HEK293 (cell line): ENCODE results near the gene C17orf113.
A peak's percentile ranks its signal among the peaks of the same experiment; 100 is the strongest.

Source experiments
- CTCF ChIA-PET: fragments of 350-600 bp; formaldehyde crosslinking; extraction: SDS; loops from one replicate; lab custom pipeline; 2021; ENCODE audit warnings: antibody characterized with exemption; lab: Yijun Ruan, JAX
- POLR2A ChIA-PET: fragments of 300-600 bp; formaldehyde crosslinking; extraction: SDS; loops from one replicate; lab custom pipeline; 2020; ENCODE audit warnings: antibody characterized with exemption, inconsistent platforms; lab: Yijun Ruan, JAX
- H3K27ac ChIP-seq: fragments of 200-500 bp; sonication (Bioruptor generic); 2 replicates; pipeline ENCODE4 v1.5.1; 2014; ENCODE audit warnings: low read depth, low read length, control low read depth, inconsistent platforms; ENCODE audit errors: extremely low read depth
- H3K36me3 ChIP-seq, 2 experiments: fragments of 200-500 bp in 1 of 2; sonication (Bioruptor generic) in 1 of 2; 1 replicate in 1 of 2; 2 replicates in 1 of 2; pipeline ENCODE4 v1.5.1; 2014 to 2017; ENCODE audit warnings: inconsistent platforms in 2 of 2, low read length in 2 of 2; ENCODE audit not compliant: control insufficient read depth in 2 of 2, insufficient read depth in 1 of 2
- H3K4me1 ChIP-seq: fragments of 200-500 bp; sonication (Bioruptor generic); 2 replicates; pipeline ENCODE4 v1.5.1; 2014; ENCODE audit warnings: mild to moderate bottlenecking, low read length, inconsistent platforms; ENCODE audit not compliant: control insufficient read depth, insufficient read depth
- H3K4me3 ChIP-seq: 2 replicates; pipeline ENCODE4 v1.5.1; 2011; ENCODE audit warnings: low read depth, mild to moderate bottlenecking, control low read depth, low read length, moderate library complexity
- H3K9me3 ChIP-seq: fragments of 200-500 bp; sonication (Bioruptor generic); 2 replicates; pipeline ENCODE4 v1.5.1; 2014; ENCODE audit warnings: low read depth, low read length, inconsistent platforms; ENCODE audit not compliant: control insufficient read depth, insufficient read depth
- ATF2 ChIP-seq: fragments of 450-650 bp; formaldehyde crosslinking; IDR thresholded peaks from 2 replicates; pipeline ENCODE4 v1.5.1; 2016; ENCODE audit warnings: missing biosample characterization, missing genetic modification characterization, low read depth
- GLIS1 ChIP-seq: fragments of 450-650 bp; formaldehyde crosslinking; IDR thresholded peaks from 2 replicates; pipeline ENCODE4 v1.5.1; 2016; ENCODE audit warnings: missing biosample characterization, missing genetic modification characterization
- GLIS2 ChIP-seq: fragments of 450-650 bp; formaldehyde crosslinking; IDR thresholded peaks from 2 replicates; pipeline ENCODE4 v1.5.1; 2016; ENCODE audit warnings: missing biosample characterization, missing genetic modification characterization
- OVOL3 ChIP-seq: fragments of 450-650 bp; formaldehyde crosslinking; IDR thresholded peaks from 2 replicates; pipeline ENCODE4 v1.5.1; 2016; ENCODE audit warnings: missing biosample characterization, missing genetic modification characterization
- PRDM4 ChIP-seq: fragments of 450-650 bp; formaldehyde crosslinking; IDR thresholded peaks from 2 replicates; pipeline ENCODE4 v1.5.1; 2017; ENCODE audit warnings: missing biosample characterization, missing genetic modification characterization
- SCRT1 ChIP-seq: fragments of 450-650 bp; formaldehyde crosslinking; IDR thresholded peaks from 2 replicates; pipeline ENCODE4 v1.5.1; 2016; ENCODE audit warnings: missing biosample characterization, missing genetic modification characterization, borderline replicate concordance
- SCRT2 ChIP-seq: fragments of 450-650 bp; formaldehyde crosslinking; IDR thresholded peaks from 2 replicates; pipeline ENCODE4 v1.5.1; 2016; ENCODE audit warnings: missing biosample characterization, missing genetic modification characterization
- ZBTB26 ChIP-seq: fragments of 450-650 bp; formaldehyde crosslinking; optimal IDR thresholded peaks from 2 replicates; pipeline ENCODE3; 2016; ENCODE audit warnings: missing biosample characterization, mild to moderate bottlenecking, missing genetic modification characterization
- ZBTB6 ChIP-seq: fragments of 450-650 bp; formaldehyde crosslinking; IDR thresholded peaks from 2 replicates; pipeline ENCODE4 v1.5.1; 2017; ENCODE audit warnings: missing biosample characterization, missing genetic modification characterization
- ZIC2 ChIP-seq: fragments of 450-650 bp; formaldehyde crosslinking; IDR thresholded peaks from 2 replicates; pipeline ENCODE4 v1.5.1; 2016; ENCODE audit warnings: missing biosample characterization, missing genetic modification characterization
- ZNF10 ChIP-seq: fragments of 450-650 bp; formaldehyde crosslinking; IDR thresholded peaks from 2 replicates; pipeline ENCODE4 v1.5.1; 2017; ENCODE audit warnings: missing biosample characterization, missing genetic modification characterization
- ZNF175 ChIP-seq: fragments of 450-650 bp; formaldehyde crosslinking; IDR thresholded peaks from 2 replicates; pipeline ENCODE4 v1.5.1; 2016; ENCODE audit warnings: missing biosample characterization, missing genetic modification characterization
- ZNF335 ChIP-seq: fragments of 450-650 bp; formaldehyde crosslinking; conservative IDR thresholded peaks from 2 replicates; pipeline ENCODE4 v1.5.1; 2016; ENCODE audit warnings: missing biosample characterization, missing genetic modification characterization
- ZNF362 ChIP-seq: fragments of 450-650 bp; formaldehyde crosslinking; IDR thresholded peaks from 2 replicates; pipeline ENCODE4 v1.5.1; 2016; ENCODE audit warnings: missing biosample characterization, missing genetic modification characterization
- ZNF513 ChIP-seq: fragments of 450-650 bp; IDR thresholded peaks from 2 replicates; pipeline ENCODE4 v1.5.1; 2018; ENCODE audit warnings: missing biosample characterization, missing genetic modification characterization
- ZNF548 ChIP-seq: fragments of 450-650 bp; formaldehyde crosslinking; IDR thresholded peaks from 2 replicates; pipeline ENCODE4 v1.5.1; 2016; ENCODE audit warnings: missing biosample characterization, missing genetic modification characterization
- ZNF580 ChIP-seq: fragments of 450-650 bp; formaldehyde crosslinking; IDR thresholded peaks from 2 replicates; pipeline ENCODE4 v1.5.1; 2016; ENCODE audit warnings: missing biosample characterization, missing genetic modification characterization
- ZNF585B ChIP-seq: fragments of 450-650 bp; formaldehyde crosslinking; IDR thresholded peaks from 2 replicates; pipeline ENCODE4 v1.5.1; 2016; ENCODE audit warnings: missing biosample characterization, missing genetic modification characterization
- ZNF600 ChIP-seq: fragments of 450-650 bp; formaldehyde crosslinking; IDR thresholded peaks from 2 replicates; pipeline ENCODE4 v1.5.1; 2016; ENCODE audit warnings: missing biosample characterization, missing genetic modification characterization
- ZNF623 ChIP-seq: fragments of 450-650 bp; formaldehyde crosslinking; IDR thresholded peaks from 2 replicates; pipeline ENCODE4 v1.5.1; 2016; ENCODE audit warnings: missing biosample characterization, missing genetic modification characterization
- ZNF654 ChIP-seq: fragments of 450-650 bp; formaldehyde crosslinking; IDR thresholded peaks from 2 replicates; pipeline ENCODE4 v1.5.1; 2016; ENCODE audit warnings: low read depth, missing biosample characterization, missing genetic modification characterization
- ZNF747 ChIP-seq: fragments of 450-650 bp; formaldehyde crosslinking; IDR thresholded peaks from 2 replicates; pipeline ENCODE4 v1.5.1; 2016; ENCODE audit warnings: missing biosample characterization, missing genetic modification characterization
- ZNF776 ChIP-seq: fragments of 450-650 bp; formaldehyde crosslinking; IDR thresholded peaks from 2 replicates; pipeline ENCODE4 v1.5.0; 2017; ENCODE audit warnings: missing biosample characterization, missing genetic modification characterization, borderline replicate concordance
- ZNF777 ChIP-seq: fragments of 450-650 bp; formaldehyde crosslinking; IDR thresholded peaks from 2 replicates; pipeline ENCODE4 v1.5.1; 2017; ENCODE audit warnings: missing biosample characterization, missing genetic modification characterization, borderline replicate concordance
- ZNF791 ChIP-seq: fragments of 450-650 bp; formaldehyde crosslinking; IDR thresholded peaks from 2 replicates; pipeline ENCODE4 v1.5.1; 2016; ENCODE audit warnings: missing biosample characterization, missing genetic modification characterization

Gene C17orf113

GRCh38 chr17:42097691-42098631 lies 47.6 kb upstream of the C17orf113 start, which contains the start of gene ZNF385C (continued):
- peak; percentile 66 for TF ChIP-seq ZNF335 (tag by site-specific recombination)
- no peak for TF ChIP-seq ZNF585B (tag by site-specific recombination)
- no peak for TF ChIP-seq ZNF548
- TF ChIP-seq ZNF747 (tag by site-specific recombination), result no peak
- TF ChIP-seq ATF2, result no peak
- no peak for TF ChIP-seq ZNF776 (tag by site-specific recombination)
- no peak for TF ChIP-seq PRDM4 (tag by site-specific recombination)
- TF ChIP-seq ZNF513 (tag by site-specific recombination), result no peak
- no peak for TF ChIP-seq SCRT1 (tag by site-specific recombination)
- TF ChIP-seq ZBTB6 (tag by site-specific recombination), result no peak
- TF ChIP-seq ZNF362 (tag by site-specific recombination), result no peak
- TF ChIP-seq ZNF10 (tag by site-specific recombination), result no peak
- TF ChIP-seq ZNF600 (tag by site-specific recombination), result 0 out of 2 replicates have a peak, but pooled peaks have one; percentile 12
- TF ChIP-seq ZIC2 (tag by site-specific recombination), result 0 out of 2 replicates have a peak, but pooled peaks have one; percentile 15
- peak; percentile 29; the same call in 1 of the 2 replicates for TF ChIP-seq ZNF777 (tag by site-specific recombination)

GRCh38 chr17:42096360-42097111 lies 46.1 kb upstream of the C17orf113 start:
- POLR2A ChIA-PET, result interaction anchor here (0.6 to 1.0 kb wide), 3 partner anchors 69 to 405 kb away, joined by 3 to 8 read pairs (median 5); no protein-coding TSS in a partner anchor
- CTCF ChIA-PET, result interaction anchor here (0.6 to 12.3 kb wide), 8 partner anchors 30 to 132 kb away, joined by 4 to 132 read pairs (median 6); partner anchors contain the start of gene NKIRAS2
- TF ChIP-seq GLIS2 (tag by site-specific recombination) (peak; percentile 17; the same call in 1 of the 2 replicates), ZNF791 (no peak), ZNF175 (tag by site-specific recombination) (no peak), GLIS1 (peak; percentile 60), ZNF580 (tag by site-specific recombination) (no peak), ZBTB26 (tag by site-specific recombination) (no peak), ZIC2 (tag by site-specific recombination) (peak; percentile 32), ZNF623 (tag by site-specific recombination) (no peak), SCRT2 (no peak), OVOL3 (tag by site-specific recombination) (no peak), ZNF654 (no peak)

More at GRCh38 chr17:42096360-42097111, 46.1 kb upstream of the C17orf113 start:
- H3K4me3 ChIP-seq, result no peak overlapping the region
- H3K27ac ChIP-seq, result no peak overlapping the region
- H3K9me3 ChIP-seq, result no peaks in the 10 kb centered on the region
- H3K4me1 ChIP-seq, result no peaks in the 10 kb centered on the region; the same call in 1 of the 2 replicates
- no peaks in the 10 kb centered on the region for H3K36me3 ChIP-seq
